ENCODE results near the gene CAPN8.

Gene CAPN8

DNA sequence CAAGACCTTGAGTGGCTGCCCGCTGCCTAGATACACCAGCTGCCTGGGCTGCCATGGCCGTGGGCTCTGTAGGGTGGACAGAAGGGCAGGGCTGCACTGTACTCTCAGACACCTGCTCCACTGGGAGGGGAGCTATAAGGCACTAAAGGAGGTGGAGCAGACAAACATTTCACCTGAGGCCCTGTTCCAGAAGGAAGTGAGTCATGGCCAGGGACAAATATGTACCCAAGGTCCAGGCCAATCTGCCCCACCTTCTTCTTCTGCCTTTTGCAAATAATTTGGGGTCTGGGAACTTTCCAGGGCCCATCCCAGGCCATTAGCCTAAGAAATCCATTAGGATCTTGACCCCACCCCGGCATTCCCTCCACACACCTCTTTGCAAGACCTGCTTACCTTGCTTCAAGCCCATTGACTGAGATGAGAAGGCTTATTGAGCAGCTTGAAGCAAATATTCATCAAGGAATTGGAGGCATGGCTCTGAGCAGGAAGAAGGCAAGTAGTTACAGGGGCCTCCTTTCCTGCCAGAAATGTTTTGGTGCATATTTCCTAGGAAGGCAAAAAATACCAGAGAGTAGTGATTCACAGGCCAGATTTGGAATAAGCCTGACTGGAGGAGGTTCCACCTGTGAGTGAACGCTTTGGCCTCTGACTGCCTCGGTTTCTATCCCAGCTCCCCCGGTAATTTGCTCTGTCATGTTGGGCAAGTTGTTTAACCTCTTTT lies at the start of gene CAPN8:
Gene CAPN8 (minus strand): TSS at position 110 of the 721 bp plus-strand sequence. CDS start 55 bp downstream, at position 55.
- DNase-seq, result no peak

DNA sequence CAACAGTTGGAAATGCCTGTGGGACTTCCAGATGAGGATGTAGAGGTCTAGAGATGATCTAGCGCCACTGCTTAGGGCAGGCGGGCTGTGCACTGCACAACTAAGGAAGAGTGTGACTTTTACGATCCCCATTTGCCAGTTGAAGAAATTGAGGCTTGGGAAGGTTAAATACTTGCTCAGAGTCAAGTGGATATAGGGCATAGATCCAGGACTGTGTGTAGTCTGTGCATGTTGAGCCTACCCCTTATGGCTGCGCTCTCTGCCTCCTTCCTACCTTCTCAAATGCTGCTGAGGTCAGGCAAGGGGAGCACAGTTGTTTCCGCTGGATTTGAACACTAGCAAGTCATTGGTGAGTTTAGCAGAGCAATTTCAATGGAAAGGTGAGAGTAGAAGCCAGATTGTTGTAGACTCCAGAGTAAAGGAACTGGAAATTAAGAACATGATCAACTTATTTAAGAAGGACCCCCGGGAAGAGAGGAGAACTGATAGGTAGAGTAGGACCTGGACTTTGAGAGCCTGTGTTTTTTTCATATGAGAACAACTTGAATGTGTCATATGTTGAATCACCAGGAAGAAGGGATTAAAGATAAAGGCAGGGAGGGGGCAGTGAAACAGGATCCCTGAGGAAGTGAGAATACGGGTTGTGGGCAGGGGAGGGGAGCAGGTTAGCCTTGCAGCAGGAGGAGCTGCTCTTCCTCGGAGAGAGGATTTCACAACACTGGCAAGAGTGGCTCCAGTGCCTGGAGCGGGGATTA lies 49.5 kb upstream of the CAPN8 start:
- DNase-seq, result no peak

DNA sequence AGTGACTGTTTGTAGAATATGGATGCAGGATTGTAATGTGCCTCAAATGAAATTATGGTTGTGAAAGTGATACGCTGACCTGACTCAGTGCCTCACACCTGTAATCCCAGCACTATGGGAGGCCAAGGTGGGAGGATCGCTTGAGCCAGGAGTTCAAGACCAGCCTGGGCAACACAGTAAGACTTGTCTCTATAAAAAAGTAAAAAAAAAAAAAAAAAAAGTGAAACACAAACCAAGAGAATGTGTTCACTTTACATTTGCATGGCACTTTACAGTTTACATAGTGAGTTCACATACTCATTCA lies 48.9 kb upstream of the CAPN8 start:
- no peak for DNase-seq

- peak in 1 of 2 experiments; percentile 40 for DNase-seq
Observed at GRCh38 chr1:223713546-223714420, 48.3 kb upstream of the CAPN8 start.

DNA sequence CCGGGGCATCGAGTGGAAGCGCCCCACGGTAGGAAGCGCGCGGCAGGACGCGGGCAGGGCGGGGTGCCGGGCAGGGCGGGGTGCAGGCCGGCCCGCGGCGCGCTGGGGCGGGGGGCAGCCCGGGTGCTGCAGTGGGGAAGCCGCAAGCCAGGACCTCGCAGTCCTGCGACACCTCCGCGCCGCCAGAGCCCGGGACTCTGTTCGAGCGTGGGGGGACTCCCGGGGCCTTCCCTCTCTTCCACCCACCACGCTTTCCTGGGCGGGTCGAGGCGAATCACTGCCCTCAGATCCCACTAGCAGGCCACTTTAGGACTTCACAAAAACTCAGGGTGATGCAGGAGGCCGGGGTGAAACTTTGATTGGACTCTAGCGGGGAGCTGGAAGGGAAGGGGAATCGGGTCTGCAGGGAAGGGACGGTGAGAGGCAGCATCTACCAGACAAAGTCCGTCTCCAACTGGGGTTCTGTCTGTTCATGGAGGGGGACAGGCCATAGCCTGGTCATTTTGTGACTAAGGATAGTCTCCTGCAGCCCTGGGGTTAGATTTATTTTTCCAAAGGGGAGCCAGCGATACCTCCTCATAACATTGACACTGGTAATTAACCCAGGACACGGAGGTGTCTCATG lies 47.5 kb upstream of the CAPN8 start:
- DNase-seq, result peak; percentile 62 to 63

DNA sequence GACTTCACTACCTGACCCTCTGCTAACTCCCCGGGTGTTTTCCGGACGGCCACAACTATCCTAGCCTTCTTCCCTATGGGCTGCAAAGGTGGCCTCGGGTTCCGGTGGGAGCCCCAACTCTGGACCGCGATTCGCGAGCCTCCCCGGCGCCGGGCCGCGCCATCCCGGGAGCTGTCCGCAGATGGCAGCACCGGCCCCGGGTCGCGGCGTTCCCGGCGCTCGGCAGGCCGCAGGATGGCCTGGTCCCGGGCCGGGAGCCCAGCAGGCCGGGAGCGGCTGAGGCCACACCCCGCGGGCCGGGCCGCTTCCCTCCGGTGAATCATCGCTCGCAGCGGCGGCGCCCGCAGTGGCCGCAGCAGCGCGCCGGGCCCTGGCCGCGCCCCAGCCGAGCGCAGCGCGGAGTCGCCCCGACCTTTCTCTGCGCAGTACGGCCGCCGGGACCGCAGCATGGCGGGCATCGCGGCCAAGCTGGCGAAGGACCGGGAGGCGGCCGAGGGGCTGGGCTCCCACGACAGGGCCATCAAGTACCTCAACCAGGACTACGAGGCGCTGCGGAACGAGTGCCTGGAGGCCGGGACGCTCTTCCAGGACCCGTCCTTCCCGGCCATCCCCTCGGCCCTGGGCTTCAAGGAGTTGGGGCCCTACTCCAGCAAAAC lies 46.8 kb upstream of the CAPN8 start, which contains the start of gene CAPN2:
Gene CAPN2 (plus strand): TSS at position 346 of the 656 bp plus-strand sequence. CDS start 102 bp downstream, at position 448.
- peak; percentile 59 to 75 for DNase-seq

GRCh38 chr1:223711747-223712193 lies 46.3 kb upstream of the CAPN8 start:
- DNase-seq, result no peak

GRCh38 chr1:223711173-223711572 lies 45.7 kb upstream of the CAPN8 start:
- DNase-seq, result no peak

DNA sequence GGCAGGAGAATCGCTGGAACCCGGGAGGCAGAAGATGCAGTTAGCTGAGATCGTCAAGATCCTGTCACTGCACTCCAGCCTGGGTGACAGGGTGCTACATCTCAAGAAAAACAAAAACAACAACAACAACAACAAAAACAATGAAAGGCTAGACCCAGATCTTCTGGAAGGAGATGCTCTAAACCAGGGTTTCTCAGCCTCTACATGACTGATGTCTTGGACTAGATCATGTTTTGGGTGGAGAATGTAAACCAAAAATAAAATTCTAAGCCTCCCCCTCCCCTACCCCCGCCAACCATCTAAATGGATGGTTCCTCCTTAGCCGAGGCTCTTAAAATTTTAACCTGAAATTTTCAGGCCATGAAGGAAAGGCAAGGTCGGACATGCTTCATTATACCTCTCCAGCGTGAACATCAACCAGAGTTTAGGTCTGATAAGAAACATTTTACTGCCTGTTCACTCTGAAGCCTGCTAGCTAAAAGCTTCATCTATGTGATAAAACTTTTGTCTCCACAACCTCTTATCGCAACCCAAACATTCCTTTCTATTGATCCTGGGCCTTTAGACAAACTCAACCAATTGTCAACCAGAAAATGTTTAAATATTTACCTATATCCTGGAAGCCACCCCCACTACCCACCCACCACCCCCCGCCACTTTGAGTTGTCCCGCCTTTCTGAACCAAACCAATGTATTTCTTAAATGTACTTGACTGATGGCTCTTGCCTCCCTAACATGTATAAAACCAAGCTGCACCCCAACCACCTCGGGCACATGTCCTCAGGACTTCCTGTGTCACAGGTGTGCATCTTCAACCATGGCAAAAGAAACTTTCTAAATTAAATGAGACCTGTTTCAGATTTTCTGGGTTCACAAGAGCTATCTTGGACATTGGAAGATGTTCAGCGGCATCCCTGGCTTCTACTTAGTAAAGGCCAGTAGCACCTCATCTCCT lies 45.0 kb upstream of the CAPN8 start:
- no peak for DNase-seq

- no peak for DNase-seq
Observed at GRCh38 chr1:223709598-223709997, 44.1 kb upstream of the CAPN8 start.

- no peak for DNase-seq
Observed at GRCh38 chr1:223708651-223709268, 43.3 kb upstream of the CAPN8 start.

DNA sequence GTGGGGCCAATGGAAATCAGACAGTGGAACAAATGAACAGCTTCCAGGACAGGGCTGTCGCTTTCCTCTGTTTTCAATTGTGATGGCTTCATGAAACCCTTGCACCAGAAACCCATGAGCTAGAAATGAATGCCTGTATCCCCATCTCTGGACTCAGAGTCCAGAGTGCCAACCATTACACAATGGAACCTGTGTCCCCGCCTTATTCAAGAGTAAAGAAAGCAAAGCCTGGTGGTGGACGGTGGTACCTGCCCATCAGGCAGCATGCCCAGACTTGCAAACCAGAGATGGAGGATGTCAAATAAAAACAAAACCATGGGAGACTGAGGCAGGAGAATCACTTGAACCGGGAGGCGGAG lies 42.5 kb upstream of the CAPN8 start:
- no peak for DNase-seq

DNA sequence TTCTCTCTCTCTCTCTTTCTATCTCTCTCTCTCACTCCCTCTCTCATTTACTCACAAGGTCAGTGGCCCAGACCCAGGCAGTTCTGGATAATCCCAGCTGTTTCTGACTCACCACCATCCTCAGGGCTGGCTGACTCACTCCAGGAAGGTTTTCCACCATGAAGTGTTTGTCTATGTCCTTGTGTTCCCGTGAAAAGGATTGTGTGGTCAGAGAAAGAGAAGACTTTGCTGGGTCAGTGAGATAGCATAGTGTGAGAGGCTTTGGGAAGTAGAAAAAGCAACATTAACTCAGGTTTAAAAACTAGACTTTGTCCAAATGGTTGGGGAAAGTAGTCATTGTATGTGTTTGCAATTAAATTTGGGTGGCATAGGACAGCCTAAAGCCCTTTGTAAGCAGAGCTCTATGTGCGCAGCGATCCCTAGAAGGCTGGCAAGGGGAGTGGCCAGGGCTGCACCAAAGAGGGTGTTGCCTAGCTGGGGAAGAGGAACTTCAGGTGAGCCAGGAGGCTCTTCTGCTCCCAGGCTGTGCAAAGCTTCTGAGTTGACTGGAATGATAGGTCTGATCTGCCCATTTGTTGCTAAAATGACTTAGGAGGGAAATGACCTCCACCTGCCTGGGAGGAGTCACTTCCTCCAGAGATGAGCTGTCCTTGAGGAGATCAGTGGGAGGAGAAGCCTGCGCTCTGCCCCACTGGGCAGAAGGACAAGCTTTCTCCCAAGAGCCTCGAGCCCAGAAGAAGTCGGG lies 41.9 kb upstream of the CAPN8 start:
- DNase-seq, result no peak

GRCh38 chr1:223706077-223706973 lies 40.8 kb upstream of the CAPN8 start:
- DNase-seq, result no peak

- no peak for DNase-seq
Observed at GRCh38 chr1:223704921-223705878, 39.7 kb upstream of the CAPN8 start.

GRCh38 chr1:223703668-223704013 lies 38.1 kb upstream of the CAPN8 start:
- no peak for DNase-seq
